ENCODE data around the gene SUSD2.

Gene SUSD2

DNA sequence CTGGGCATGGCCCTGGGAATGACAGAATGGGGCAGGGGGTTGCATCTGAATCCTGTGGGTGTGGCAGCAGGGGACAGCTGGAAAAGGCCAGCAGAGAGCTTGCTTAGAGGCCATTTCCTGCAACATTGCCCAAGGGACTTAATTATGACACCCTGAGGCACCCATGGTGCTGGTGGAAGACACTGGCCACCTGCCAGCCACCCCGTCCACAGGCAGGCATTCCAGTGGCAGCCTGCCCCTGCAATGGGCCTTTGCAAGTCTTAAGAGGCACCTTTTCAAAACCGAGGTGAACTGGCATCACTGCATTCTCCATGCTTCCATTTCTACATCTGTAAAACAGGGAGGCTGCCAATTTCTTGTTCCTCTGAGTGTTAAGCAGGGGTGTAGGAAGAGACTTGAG is 21.6 kb upstream of the SUSD2 start:
- H4K20me1 ChIP-seq (ENCODE audit: control insufficient read depth, insufficient read depth, low read depth, low read length): peaks cover 5% of the 10 kb centered on the region; the same call in 1 of the 2 replicates
- no peaks in the 10 kb centered on the region for H3K9me3 ChIP-seq (ENCODE audit: control insufficient read depth, insufficient read depth, low read length)
- H3K4me3 ChIP-seq (ENCODE audit: low read length): no peak overlapping the region
- H3K27ac ChIP-seq (ENCODE audit: low read depth, low read length): no peak overlapping the region
- no peaks in the 10 kb centered on the region for H3K9me2 ChIP-seq (replicated peaks; ENCODE audit: control insufficient read depth, low read length)
- no peaks in the 10 kb centered on the region for H3K79me2 ChIP-seq (ENCODE audit: control insufficient read depth, low read length)
- no peaks in the 10 kb centered on the region for H3K27me3 ChIP-seq (ENCODE audit: control insufficient read depth, low read length)
- H3F3A ChIP-seq (ENCODE audit: control insufficient read depth, insufficient read depth): no peaks in the 10 kb centered on the region
- no peak overlapping the region for H3K4me2 ChIP-seq (ENCODE audit: low read length)
- H3K4me1 ChIP-seq (ENCODE audit: control insufficient read depth, low read length): peaks cover 29% of the 10 kb centered on the region
- peaks cover 5% of the 10 kb centered on the region for H3K36me3 ChIP-seq (ENCODE audit: control insufficient read depth, low read length)
- TF ChIP-seq, protein P1, sequence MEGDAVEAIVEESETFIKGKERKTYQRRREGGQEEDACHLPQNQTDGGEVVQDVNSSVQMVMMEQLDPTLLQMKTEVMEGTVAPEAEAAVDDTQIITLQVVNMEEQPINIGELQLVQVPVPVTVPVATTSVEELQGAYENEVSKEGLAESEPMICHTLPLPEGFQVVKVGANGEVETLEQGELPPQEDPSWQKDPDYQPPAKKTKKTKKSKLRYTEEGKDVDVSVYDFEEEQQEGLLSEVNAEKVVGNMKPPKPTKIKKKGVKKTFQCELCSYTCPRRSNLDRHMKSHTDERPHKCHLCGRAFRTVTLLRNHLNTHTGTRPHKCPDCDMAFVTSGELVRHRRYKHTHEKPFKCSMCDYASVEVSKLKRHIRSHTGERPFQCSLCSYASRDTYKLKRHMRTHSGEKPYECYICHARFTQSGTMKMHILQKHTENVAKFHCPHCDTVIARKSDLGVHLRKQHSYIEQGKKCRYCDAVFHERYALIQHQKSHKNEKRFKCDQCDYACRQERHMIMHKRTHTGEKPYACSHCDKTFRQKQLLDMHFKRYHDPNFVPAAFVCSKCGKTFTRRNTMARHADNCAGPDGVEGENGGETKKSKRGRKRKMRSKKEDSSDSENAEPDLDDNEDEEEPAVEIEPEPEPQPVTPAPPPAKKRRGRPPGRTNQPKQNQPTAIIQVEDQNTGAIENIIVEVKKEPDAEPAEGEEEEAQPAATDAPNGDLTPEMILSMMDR (IDR thresholded peaks at IDR 0.05; ENCODE audit: low read depth, low read length, poor library complexity, severe bottlenecking): no peak
- no peak for TF ChIP-seq EZH2phosphoT487 (IDR thresholded peaks at IDR 0.05; ENCODE audit: borderline replicate concordance, low read length)

DNA sequence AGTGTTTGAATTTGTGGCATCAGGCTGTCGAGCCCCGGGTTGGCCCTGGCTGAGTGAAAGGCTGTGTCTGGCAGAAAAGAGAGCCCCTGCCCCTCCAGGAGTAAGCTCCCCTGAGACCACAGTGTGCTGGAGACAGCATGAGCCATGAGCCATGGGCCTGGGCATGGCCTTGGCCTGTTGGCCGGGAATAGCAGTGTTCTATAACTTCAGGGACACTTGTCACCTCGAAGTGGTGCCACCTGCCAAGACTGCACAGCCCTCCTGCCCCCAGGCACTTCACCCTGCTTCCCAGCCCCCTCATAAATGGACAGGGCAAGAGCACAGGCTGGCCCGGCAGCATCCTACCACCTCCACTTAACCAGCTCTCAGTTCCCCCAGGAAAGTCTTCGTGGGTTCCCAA is 20.7 kb upstream of the SUSD2 start:
- no peak overlapping the region for H3K27ac ChIP-seq (ENCODE audit: low read depth, low read length)
- no peaks in the 10 kb centered on the region for H3K9me2 ChIP-seq (replicated peaks; ENCODE audit: control insufficient read depth, low read length)
- H3K4me3 ChIP-seq (ENCODE audit: low read length): no peak overlapping the region
- no peak for TF ChIP-seq EZH2phosphoT487 (IDR thresholded peaks at IDR 0.05; ENCODE audit: borderline replicate concordance, low read length)
- TF ChIP-seq, protein P1 (IDR thresholded peaks at IDR 0.05; ENCODE audit: low read depth, low read length, poor library complexity, severe bottlenecking): no peak
- no peaks in the 10 kb centered on the region for H3K79me2 ChIP-seq (ENCODE audit: control insufficient read depth, low read length)
- H3F3A ChIP-seq (ENCODE audit: control insufficient read depth, insufficient read depth): no peaks in the 10 kb centered on the region
- no peak overlapping the region for H3K4me2 ChIP-seq (ENCODE audit: low read length)
- H4K20me1 ChIP-seq (ENCODE audit: control insufficient read depth, insufficient read depth, low read depth, low read length): no peaks in the 10 kb centered on the region
- peaks cover 5% of the 10 kb centered on the region for H3K36me3 ChIP-seq (ENCODE audit: control insufficient read depth, low read length)
- peaks cover 26% of the 10 kb centered on the region for H3K4me1 ChIP-seq (ENCODE audit: control insufficient read depth, low read length)
- H3K27me3 ChIP-seq (ENCODE audit: control insufficient read depth, low read length): no peaks in the 10 kb centered on the region
- H3K9me3 ChIP-seq (ENCODE audit: control insufficient read depth, insufficient read depth, low read length): no peaks in the 10 kb centered on the region

DNA sequence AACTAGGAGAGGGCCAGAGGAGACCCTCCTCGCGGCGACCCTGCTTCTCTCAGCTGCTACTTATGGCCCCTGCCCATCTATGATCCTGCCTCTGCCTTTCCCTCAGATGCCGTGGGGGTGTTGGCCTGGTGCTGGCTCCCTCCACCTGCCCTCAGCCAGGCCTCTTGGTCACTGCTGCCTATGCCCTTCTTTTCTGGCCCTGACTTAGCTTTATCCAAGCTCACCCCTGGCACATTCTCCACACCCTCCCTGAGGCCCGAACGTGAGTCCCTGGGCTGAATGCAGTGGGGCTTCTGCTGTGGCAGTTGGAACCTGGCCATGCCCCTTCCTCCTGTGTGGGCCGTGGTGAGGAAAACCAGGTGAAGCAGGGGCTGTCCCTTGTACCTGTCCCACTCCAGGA is 19.8 kb upstream of the SUSD2 start:
- H3K4me3 ChIP-seq (ENCODE audit: low read length): no peak overlapping the region
- H3K9me2 ChIP-seq (replicated peaks; ENCODE audit: control insufficient read depth, low read length): no peaks in the 10 kb centered on the region
- peaks cover 17% of the 10 kb centered on the region for H3K4me1 ChIP-seq (ENCODE audit: control insufficient read depth, low read length)
- H3K79me2 ChIP-seq (ENCODE audit: control insufficient read depth, low read length): no peaks in the 10 kb centered on the region
- no peaks in the 10 kb centered on the region for H4K20me1 ChIP-seq (ENCODE audit: control insufficient read depth, insufficient read depth, low read depth, low read length)
- H3F3A ChIP-seq (ENCODE audit: control insufficient read depth, insufficient read depth): no peaks in the 10 kb centered on the region
- H3K27me3 ChIP-seq (ENCODE audit: control insufficient read depth, low read length): no peaks in the 10 kb centered on the region
- no peak overlapping the region for H3K4me2 ChIP-seq (ENCODE audit: low read length)
- H3K9me3 ChIP-seq (ENCODE audit: control insufficient read depth, insufficient read depth, low read length): no peaks in the 10 kb centered on the region
- no peak overlapping the region for H3K27ac ChIP-seq (ENCODE audit: low read depth, low read length)
- TF ChIP-seq, protein P1 (IDR thresholded peaks at IDR 0.05; ENCODE audit: low read depth, low read length, poor library complexity, severe bottlenecking): no peak
- TF ChIP-seq EZH2phosphoT487 (IDR thresholded peaks at IDR 0.05; ENCODE audit: borderline replicate concordance, low read length): no peak
- peaks cover 10% of the 10 kb centered on the region for H3K36me3 ChIP-seq (ENCODE audit: control insufficient read depth, low read length)

DNA sequence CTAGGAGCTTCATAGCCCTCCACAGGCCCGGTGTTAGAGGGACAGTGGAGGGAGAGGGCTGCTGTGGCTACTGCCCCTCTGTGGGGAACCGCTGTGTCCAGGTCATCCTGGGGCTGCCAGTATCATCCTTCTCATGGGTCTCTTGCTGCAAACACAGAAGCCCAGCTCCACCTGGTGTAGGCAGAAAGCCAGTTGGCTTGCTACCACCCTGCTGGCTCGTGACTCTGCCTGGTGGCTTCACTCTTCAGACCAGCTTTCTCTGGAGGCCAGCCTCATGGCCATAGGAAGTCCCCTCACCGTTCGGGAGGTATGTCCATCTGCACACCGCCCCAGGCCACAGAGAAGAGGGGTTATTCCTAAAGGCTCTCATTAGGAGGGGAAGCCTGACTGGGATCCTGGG is 19.4 kb upstream of the SUSD2 start:
- Histone ChIP-seq H3K4me3 (ENCODE audit: low read length) (no peak overlapping the region), H3K9me2 (replicated peaks; ENCODE audit: control insufficient read depth, low read length) (no peaks in the 10 kb centered on the region), H3K4me2 (ENCODE audit: low read length) (no peak overlapping the region), H3F3A (ENCODE audit: control insufficient read depth, insufficient read depth) (no peaks in the 10 kb centered on the region), H3K27ac (ENCODE audit: low read depth, low read length) (no peak overlapping the region), H4K20me1 (ENCODE audit: control insufficient read depth, insufficient read depth, low read depth, low read length) (no peaks in the 10 kb centered on the region), H3K4me1 (ENCODE audit: control insufficient read depth, low read length) (peaks cover 13% of the 10 kb centered on the region), H3K36me3 (ENCODE audit: control insufficient read depth, low read length) (peaks cover 10% of the 10 kb centered on the region), H3K79me2 (ENCODE audit: control insufficient read depth, low read length) (no peaks in the 10 kb centered on the region), H3K27me3 (ENCODE audit: control insufficient read depth, low read length) (no peaks in the 10 kb centered on the region), H3K9me3 (ENCODE audit: control insufficient read depth, insufficient read depth, low read length) (no peaks in the 10 kb centered on the region)
- TF ChIP-seq, protein P1 (IDR thresholded peaks at IDR 0.05; ENCODE audit: low read depth, low read length, poor library complexity, severe bottlenecking): no peak
- TF ChIP-seq EZH2phosphoT487 (IDR thresholded peaks at IDR 0.05; ENCODE audit: borderline replicate concordance, low read length): no peak
